Prostate gland (tissue), 2 donors: ENCODE measurements around the gene TSPYL1. TPM values are rescaled to one million over a fixed set of nuclear protein-coding genes. Genes with fewer than 3 reads are reported as not detected.

Experiments used
- DNase-seq: peaks from one replicate; pipeline ENCODE4 v3.0.0-alpha.2; 2019; ENCODE audit warnings: low spot score
- H3K27ac ChIP-seq, 2 donors: fragments of 200-600 bp; sonication (generic); 2 replicates each; pipeline ENCODE4 v1.5.1; 2017 to 2019
- H3K27me3 ChIP-seq: fragments of 200-600 bp; sonication (generic); replicated peaks from 2 replicates; pipeline ENCODE4 v1.5.1; 2019; ENCODE audit not compliant: insufficient read depth
- H3K36me3 ChIP-seq, 2 donors: fragments of 200-600 bp; sonication (generic); 1 replicate in 1 of 2; 2 replicates in 1 of 2; pipeline versions ENCODE4 v1.5.1 to v1.8.1; 2017 to 2019
- H3K4me1 ChIP-seq: fragments of 200-600 bp; sonication (generic); replicated peaks from 2 replicates; pipeline ENCODE4 v1.5.1; 2019
- H3K4me3 ChIP-seq, 2 donors: fragments of 200-600 bp; sonication (generic); 2 replicates each; pipeline ENCODE4 v1.5.1; 2017 to 2019
- H3K9me3 ChIP-seq: fragments of 200-600 bp; sonication (generic); 2 replicates; pipeline ENCODE4 v1.5.1; 2017
- CTCF ChIP-seq, 4 experiments: fragments of 200-600 bp in 2 of 4; fragments of 450-650 bp in 2 of 4; sonication (generic) in 2 of 4; IDR thresholded peaks; 1 replicate in 3 of 4; 2 replicates in 1 of 4; pipeline ENCODE4 v1.5.1; 2016 to 2019; ENCODE audit warnings: antibody characterized with exemption in 4 of 4, mild to moderate bottlenecking in 2 of 4, moderate library complexity in 2 of 4
- POLR2A ChIP-seq: fragments of 450-650 bp; IDR thresholded peaks from one replicate; pipeline ENCODE4 v1.6.1; 2016; ENCODE audit warnings: antibody characterized with exemption, mild to moderate bottlenecking
- POLR2AphosphoS5 ChIP-seq: sonication (generic); formaldehyde crosslinking; IDR thresholded peaks from one replicate; pipeline ENCODE4 v1.6.1; 2017; ENCODE audit warnings: antibody characterized with exemption
- WGBS: methylation state at CpG from one replicate; pipeline ENCODE4 v1.1.5; 2018; 5-methylcytosine and 5-hydroxymethylcytosine counted together
- intact Hi-C: fragments of 100-400 bp; cut with DNase I; formaldehyde crosslinking; loops from one replicate; pipeline ENCODE4 v1.14.2; 2022
- total RNA-seq, 2 donors: library from RNA; depleted of rRNA; stranded (reverse); fragments of >200 nt; gene quantifications; one replicate each; pipeline ENCODE4 v1.1.0, GENCODE V29; 2016

The TSPYL1 gene
- total RNA-seq, 2 donors from 2014 or later = 112 to 159 TPM

- no peaks in the 10 kb centered on the region for H3K27me3 ChIP-seq
- no peak overlapping the region for H3K27ac ChIP-seq
Observed at GRCh38 chr6:116277124-116277523, 2.6 kb downstream of the TSPYL1 start.

GRCh38 chr6:116271149-116271708, 8.5 kb downstream of the TSPYL1 start:
- WGBS = 50% methylated on average over 2 of the region's 2 CpGs
- Histone ChIP-seq H3K36me3 (no peaks in the 10 kb centered on the region), H3K9me3 (no peaks in the 10 kb centered on the region), H3K27me3 (no peaks in the 10 kb centered on the region), H3K27ac (no peak overlapping the region), H3K4me3 (no peak overlapping the region), H3K4me1 (no peaks in the 10 kb centered on the region)
- intact Hi-C loops = loop anchor here (5.0 to 10.0 kb wide), 2 partner anchors 296 to 414 kb away; partner anchors contain the start of gene KPNA5
- TF ChIP-seq CTCF (IDR thresholded peaks at IDR 0.05) (no peak), POLR2A (no peak), POLR2AphosphoS5 (no peak)
- no peak for DNase-seq

More at GRCh38 chr6:116277124-116277523, 2.6 kb downstream of the TSPYL1 start:
- peak overlapping the region; percentile 82 to 91 for H3K4me3 ChIP-seq
- peaks cover 7% of the 10 kb centered on the region for H3K4me1 ChIP-seq
- intact Hi-C loops = loop anchor here (5.0 to 10.0 kb wide), 2 partner anchors 235 to 408 kb away; partner anchors contain the start of genes CALHM5 and KPNA5
- no peaks in the 10 kb centered on the region for H3K36me3 ChIP-seq
- TF ChIP-seq CTCF (IDR thresholded peaks at IDR 0.05) = no peak
- no peak for TF ChIP-seq POLR2A
- no peak for TF ChIP-seq POLR2AphosphoS5
- DNase-seq = no peak
- 8% methylated on average over 3 of the region's 3 CpGs for WGBS
- no peaks in the 10 kb centered on the region for H3K9me3 ChIP-seq

- 29% methylated on average over 3 of the region's 3 CpGs for WGBS
- Histone ChIP-seq H3K27me3 (no peaks in the 10 kb centered on the region), H3K27ac (no peak overlapping the region), H3K9me3 (no peaks in the 10 kb centered on the region), H3K4me1 (no peaks in the 10 kb centered on the region), H3K36me3 (no peaks in the 10 kb centered on the region), H3K4me3 (no peak overlapping the region)
- no peak for TF ChIP-seq POLR2A
- peak; percentile 43 to 93 (median 70) for TF ChIP-seq CTCF (IDR thresholded peaks at IDR 0.05)
- no peak for DNase-seq
- intact Hi-C loops = no loop called here
Observed at GRCh38 chr6:116268589-116269293, 11.0 kb downstream of the TSPYL1 start.

GRCh38 chr6:116267836-116268588, 11.7 kb downstream of the TSPYL1 start:
- Histone ChIP-seq H3K4me3 (no peak overlapping the region), H3K9me3 (no peaks in the 10 kb centered on the region), H3K4me1 (no peaks in the 10 kb centered on the region), H3K36me3 (no peaks in the 10 kb centered on the region), H3K27me3 (no peaks in the 10 kb centered on the region), H3K27ac (no peak overlapping the region)
- no peak for DNase-seq
- intact Hi-C loops = no loop called here
- WGBS = 51% methylated on average over 3 of the region's 3 CpGs
- TF ChIP-seq POLR2AphosphoS5 (no peak), CTCF (IDR thresholded peaks at IDR 0.05) (no peak), POLR2A (no peak)
